OCI-LY1 (cell line): ENCODE measurements around the gene UPK1B.

Experiments used
- EZH2 ChIP-seq: fragments of 200-600 bp; sonication (generic), shearing (Covaris generic); IDR thresholded peaks from 2 replicates; pipeline ENCODE4 v1.8.0; 2017; ENCODE audit warnings: borderline replicate concordance, mixed run types, mild to moderate bottlenecking, antibody characterized with exemption, low read length, moderate library complexity, mixed read lengths
- TF ChIP-seq, protein P1 (sequence below): fragments of 200-600 bp; sonication (generic), shearing (Covaris generic); IDR thresholded peaks from 2 replicates; pipeline ENCODE4 v1.5.1; 2017; ENCODE audit warnings: mild to moderate bottlenecking, antibody characterized with exemption, low read length, moderate library complexity, mixed read lengths

DNA sequence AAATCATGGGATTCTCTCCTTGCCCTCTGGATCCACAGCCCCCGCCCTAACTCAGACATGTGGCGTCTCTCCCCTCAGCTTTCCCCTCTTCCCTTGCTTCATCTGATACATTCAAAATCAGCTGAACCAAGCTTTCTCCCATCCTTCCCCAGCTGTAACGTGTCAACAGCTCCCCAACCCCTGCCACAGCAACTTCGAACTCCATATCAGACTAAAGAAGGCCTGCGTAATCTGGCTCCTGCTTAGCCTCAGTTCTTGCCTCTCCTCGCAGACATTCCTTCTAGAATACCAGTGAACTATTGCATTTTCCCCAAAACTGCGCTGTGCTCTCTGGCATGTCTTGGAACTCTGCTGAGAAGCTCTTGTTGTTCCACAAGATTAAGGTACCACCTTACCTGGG lies 49.0 kb downstream of the UPK1B start:
- TF ChIP-seq, protein P1, sequence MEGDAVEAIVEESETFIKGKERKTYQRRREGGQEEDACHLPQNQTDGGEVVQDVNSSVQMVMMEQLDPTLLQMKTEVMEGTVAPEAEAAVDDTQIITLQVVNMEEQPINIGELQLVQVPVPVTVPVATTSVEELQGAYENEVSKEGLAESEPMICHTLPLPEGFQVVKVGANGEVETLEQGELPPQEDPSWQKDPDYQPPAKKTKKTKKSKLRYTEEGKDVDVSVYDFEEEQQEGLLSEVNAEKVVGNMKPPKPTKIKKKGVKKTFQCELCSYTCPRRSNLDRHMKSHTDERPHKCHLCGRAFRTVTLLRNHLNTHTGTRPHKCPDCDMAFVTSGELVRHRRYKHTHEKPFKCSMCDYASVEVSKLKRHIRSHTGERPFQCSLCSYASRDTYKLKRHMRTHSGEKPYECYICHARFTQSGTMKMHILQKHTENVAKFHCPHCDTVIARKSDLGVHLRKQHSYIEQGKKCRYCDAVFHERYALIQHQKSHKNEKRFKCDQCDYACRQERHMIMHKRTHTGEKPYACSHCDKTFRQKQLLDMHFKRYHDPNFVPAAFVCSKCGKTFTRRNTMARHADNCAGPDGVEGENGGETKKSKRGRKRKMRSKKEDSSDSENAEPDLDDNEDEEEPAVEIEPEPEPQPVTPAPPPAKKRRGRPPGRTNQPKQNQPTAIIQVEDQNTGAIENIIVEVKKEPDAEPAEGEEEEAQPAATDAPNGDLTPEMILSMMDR, result no peak
- TF ChIP-seq EZH2, result no peak
